ENCODE data around the gene MTREX. TPM values are rescaled to one million over a fixed set of nuclear protein-coding genes. Genes with fewer than 3 reads are reported as not detected.

The MTREX gene
- total and polyA plus RNA-seq, 2 of the 8 experiments (the other 6 are each of a cell fraction or from before 2014, with no cell fraction given): 16.0 to 130 TPM

- ChIA-PET CTCF (ENCODE audit: partially characterized antibody) (no interaction called here), POLR2A (ENCODE audit: partially characterized antibody) (no interaction called here)
- Histone ChIP-seq H2AK5ac (ENCODE audit: low read depth, low read length) (no peak overlapping the region), H4K8ac (ENCODE audit: extremely low read depth, insufficient read depth, low read length) (no peak overlapping the region), H2AFZ (ENCODE audit: low read length) (no peak overlapping the region), H3K4me3 (ENCODE audit: extremely low read depth in 1 of 4, insufficient read depth in 2 of 4, low read depth in 3 of 4, low read length in 4 of 4) (no peak overlapping the region), H3K79me2 (ENCODE audit: control insufficient read depth in 1 of 2, insufficient read depth in 2 of 2, low read length in 2 of 2) (0 out of 4 replicates have a peak, but pooled peaks cover 0 to 2% of the 10 kb centered on the region in 2 experiments), H3K36me3 (ENCODE audit: control insufficient read depth in 2 of 4, insufficient read depth in 4 of 4, low read length in 3 of 4) (peaks cover 0 to 39% (median 8%) of the 10 kb centered on the region in 4 experiments; a peak in 6 of 8 replicates), H3K27me3 (replicated peaks in 1 of 4; ENCODE audit: control insufficient read depth in 3 of 4, extremely low read depth in 1 of 4, insufficient read depth in 3 of 4, low read length in 3 of 4) (no peaks in the 10 kb centered on the region), H4K5ac (ENCODE audit: insufficient read length, low read depth, low read length) (no peak overlapping the region), H2BK120ac (replicated peaks; ENCODE audit: low read depth, low read length) (no peak overlapping the region), H3K23me2 (ENCODE audit: low read depth, low read length) (no peaks in the 10 kb centered on the region), H3K4me1 (replicated peaks in 1 of 4; ENCODE audit: control insufficient read depth in 3 of 4, insufficient read depth in 4 of 4, low read length in 3 of 4) (peaks cover 0 to 3% (median 0%) of the 10 kb centered on the region in 4 experiments; a peak in 1 of 7 replicates), H4K91ac (replicated peaks; ENCODE audit: insufficient read length, low read length) (no peak overlapping the region), H2BK15ac (ENCODE audit: low read length) (no peak overlapping the region), H3K9me3 (ENCODE audit: insufficient read depth in 2 of 2, low read depth in 1 of 2, low read length in 1 of 2) (no peaks in the 10 kb centered on the region), H2BK20ac (ENCODE audit: low read length) (no peak overlapping the region), H3K9ac (replicated peaks in 1 of 4; ENCODE audit: extremely low read depth in 1 of 4, low read depth in 3 of 4, low read length in 3 of 4) (no peak overlapping the region), H3K23ac (ENCODE audit: insufficient read length) (no peak overlapping the region), H3K4ac (replicated peaks; ENCODE audit: insufficient read length, low read depth, low read length) (no peak overlapping the region), H3K56ac (replicated peaks; ENCODE audit: insufficient read length, low read depth, low read length) (no peak overlapping the region), H2BK12ac (ENCODE audit: low read depth, low read length) (no peak overlapping the region), H3K14ac (ENCODE audit: insufficient read length) (no peak overlapping the region), H3K79me1 (ENCODE audit: low read depth, low read length) (no peaks in the 10 kb centered on the region), H3K27ac (ENCODE audit: low read depth, low read length) (no peak overlapping the region), H4K20me1 (replicated peaks in 1 of 2; ENCODE audit: control insufficient read depth in 1 of 2, insufficient read depth in 2 of 2, low read length in 2 of 2) (no peaks in the 10 kb centered on the region), H3K18ac (ENCODE audit: extremely low read depth, low read length) (no peak overlapping the region), H2BK5ac (ENCODE audit: low read depth, low read length) (no peak overlapping the region), H3K4me2 (ENCODE audit: insufficient read depth in 1 of 2, low read depth in 2 of 2, low read length in 2 of 2) (no peak overlapping the region)
- no peak for FAIRE-seq
- no peak for TF ChIP-seq RFX5 (IDR thresholded peaks at IDR 0.05; ENCODE audit: borderline replicate concordance, low read depth, low read length)
- no peak for TF ChIP-seq YY1 (IDR thresholded peaks at IDR 0.05; ENCODE audit: low read depth, low read length)
- TF ChIP-seq RXRA (IDR thresholded peaks at IDR 0.05; ENCODE audit: insufficient read depth, low read depth, low read length): no peak
- TF ChIP-seq SP4 (IDR thresholded peaks at IDR 0.05; ENCODE audit: low read length): no peak
- no peak for TF ChIP-seq HDAC2 (IDR thresholded peaks at IDR 0.05; ENCODE audit: borderline replicate concordance in 1 of 2, low read depth in 2 of 2, low read length in 2 of 2)
- no peak for TF ChIP-seq RBBP5 (IDR thresholded peaks at IDR 0.05; ENCODE audit: borderline replicate concordance, low read depth, low read length)
- TF ChIP-seq TCF12 (IDR thresholded peaks at IDR 0.05; ENCODE audit: low read depth, low read length): no peak
- no peak for TF ChIP-seq SIX5 (IDR thresholded peaks at IDR 0.05; ENCODE audit: low read depth, low read length)
- no peak for TF ChIP-seq NANOG (IDR thresholded peaks at IDR 0.05; ENCODE audit: insufficient read depth, low read depth, low read length, poor library complexity, severe bottlenecking)
- no peak for TF ChIP-seq CTBP2 (IDR thresholded peaks at IDR 0.05; ENCODE audit: borderline replicate concordance, insufficient read depth, insufficient read length, low read length)
- no peak for TF ChIP-seq CEBPB (IDR thresholded peaks at IDR 0.05; ENCODE audit: low read depth, low read length)
- no peak for TF ChIP-seq CBX8 (IDR thresholded peaks at IDR 0.05; ENCODE audit: borderline replicate concordance, low read depth, low read length)
- TF ChIP-seq PHF8 (conservative IDR thresholded peaks at IDR 0.05; ENCODE audit: low read depth, low read length): no peak
- TF ChIP-seq CREB1 (IDR thresholded peaks at IDR 0.05): no peak
- TF ChIP-seq SRF (IDR thresholded peaks at IDR 0.05; ENCODE audit: low read depth, low read length): no peak
- WGBS, 2 experiments (ENCODE audit: extremely low coverage in 1 of 2, insufficient coverage in 1 of 2, insufficient read length in 1 of 2, insufficient replicate concordance in 2 of 2, low coverage in 1 of 2, low lambda C conversion rate in 2 of 2, missing lambda C conversion rate in 1 of 2): 92% methylated on average over 2 of the region's 2 CpGs; no CpG with 5 or more reads in 1 of the 2 experiments
- no peak for DNase-seq (ENCODE audit: low read depth in 1 of 2, low spot score in 2 of 2)
These were observed 76.3 kb downstream of the MTREX start for GRCh38 chr5:55384072-55384471.
